Panc1 (cell line): ENCODE measurements around the gene AGBL4. TPM values are rescaled to one million over a fixed set of nuclear protein-coding genes. Genes with fewer than 3 reads are reported as not detected.

Experiments
- ATAC-seq: fragments of 200-7000 bp; cut with Tn5 transposase; 2 replicates; pipeline ENCODE4 v1.9.1; 2020; ENCODE audit warnings: mild to moderate bottlenecking, moderate library complexity
- BruUV-seq: library from RNA; stranded (reverse); fragments of 400-500 nt; replicated peaks from 2 replicates; lab custom pipeline; 2021; lab: Mats Ljungman, UMichigan
- CTCF ChIA-PET: fragments of 300-600 bp; sonication (Branson Sonifier 250); formaldehyde crosslinking; loops from one replicate; lab custom pipeline; 2022; ENCODE audit warnings: antibody characterized with exemption; lab: Charles Lee
- POLR2A ChIA-PET: fragments of 300-600 bp; sonication (Branson Sonifier 250); formaldehyde crosslinking; loops from one replicate; lab custom pipeline; 2022; ENCODE audit warnings: antibody characterized with exemption; lab: Charles Lee
- DNase-seq: peaks from one replicate; pipeline ENCODE4 v3.0.0-alpha.2; 2010; ENCODE audit warnings: low read depth, low spot score
- H3K27ac ChIP-seq: 2 replicates; pipeline ENCODE4 v1.5.1; 2011; ENCODE audit warnings: mild to moderate bottlenecking, low read length, inconsistent platforms
- H3K27me3 ChIP-seq: fragments of 200-500 bp; sonication (Bioruptor generic); 2 replicates; pipeline ENCODE4 v1.6.0; 2014; ENCODE audit warnings: low read length, inconsistent platforms; ENCODE audit not compliant: control insufficient read depth, insufficient read depth
- H3K36me3 ChIP-seq: fragments of 200-500 bp; sonication (Bioruptor generic); 2 replicates; pipeline ENCODE4 v1.5.1; 2014; ENCODE audit warnings: inconsistent platforms, mild to moderate bottlenecking, low read length, moderate library complexity; ENCODE audit not compliant: control insufficient read depth, insufficient read depth
- H3K4me1 ChIP-seq: 2 replicates; pipeline ENCODE4 v1.5.1; 2011; ENCODE audit warnings: inconsistent platforms, mild to moderate bottlenecking, low read length, moderate library complexity; ENCODE audit not compliant: control insufficient read depth, insufficient read depth
- H3K4me3 ChIP-seq, 2 experiments: 2 replicates each; pipeline ENCODE4 v1.5.1; 2011 to 2012; ENCODE audit warnings: low read depth in 2 of 2, low read length in 2 of 2, mild to moderate bottlenecking in 2 of 2, inconsistent platforms in 1 of 2, moderate library complexity in 1 of 2
- H3K9me3 ChIP-seq: fragments of 200-500 bp; sonication (Bioruptor generic); 2 replicates; pipeline ENCODE4 v1.5.1; 2014; ENCODE audit warnings: low read depth, mild to moderate bottlenecking, inconsistent platforms, low read length, moderate library complexity; ENCODE audit not compliant: control insufficient read depth, insufficient read depth
- CTCF ChIP-seq: fragments of 450-650 bp; IDR thresholded peaks from 2 replicates; pipeline ENCODE4 v1.5.1; 2017; ENCODE audit warnings: mild to moderate bottlenecking
- POLR2AphosphoS5 ChIP-seq: IDR thresholded peaks from 2 replicates; pipeline ENCODE4 v1.6.1; 2012; ENCODE audit warnings: mild to moderate bottlenecking, low read depth, low read length, moderate library complexity
- SIN3A ChIP-seq: IDR thresholded peaks from 2 replicates; pipeline ENCODE4 v1.6.1; 2012; ENCODE audit warnings: low read depth, mild to moderate bottlenecking, low read length, moderate library complexity, borderline replicate concordance; ENCODE audit not compliant: insufficient read depth
- TCF7L2 ChIP-seq: IDR thresholded peaks from 2 replicates; pipeline ENCODE4 v1.6.1; 2011; ENCODE audit warnings: mild to moderate bottlenecking, low read depth, low read length, inconsistent platforms
- in situ Hi-C: cut with HindIII; loops from 2 replicates; pipeline ENCODE4 v1.10.0; 2016; ENCODE audit warnings: low sequenced_read_pairs, low pct_unique_long_range_greater_than_20kb
- intact Hi-C: fragments of 100-400 bp; cut with micrococcal nuclease; formaldehyde crosslinking; loops from one replicate; pipeline ENCODE4 v1.10.0; 2022; ENCODE audit not compliant: unreplicated experiment
- total RNA-seq: library from RNA; stranded (reverse); gene quantifications from one replicate; pipeline ENCODE4 v1.2.1, GENCODE V29; 2021; ENCODE audit not compliant: unreplicated experiment
- TF ChIP-seq, protein P1 (sequence below), 2 experiments: IDR thresholded peaks; 2 replicates each; pipeline ENCODE4 v1.6.1; 2011 to 2012; ENCODE audit warnings: low read depth in 2 of 2, control low read depth in 1 of 2, low read length in 1 of 2, mild to moderate bottlenecking in 1 of 2, moderate library complexity in 1 of 2; ENCODE audit not compliant: insufficient read depth in 1 of 2

AGBL4 gene
- total RNA-seq, 1 experiment from 2014 or later = not detected

DNA sequence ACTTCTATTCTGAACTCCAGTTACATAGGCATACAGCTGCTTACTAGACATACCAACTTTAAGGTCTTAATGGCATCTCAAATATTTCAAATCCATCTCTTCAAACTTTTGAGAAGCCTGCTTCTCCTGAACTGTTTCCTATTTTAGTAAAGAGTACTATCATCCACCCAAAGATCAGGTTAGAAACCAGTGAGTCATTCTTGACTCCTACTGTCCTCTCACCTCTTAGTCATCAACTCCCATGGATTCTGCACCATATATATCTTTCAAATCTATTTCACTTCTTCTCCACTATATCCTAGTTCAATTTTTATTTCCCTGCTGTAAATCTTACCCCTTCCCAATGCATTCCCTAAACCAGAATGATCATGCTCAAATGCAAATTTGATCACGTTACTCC lies 1228.9 kb downstream of the AGBL4 start:
- DNase-seq = no peak
- in situ Hi-C loops = no loop called here
- no peak overlapping the region for H3K4me3 ChIP-seq
- no peak for ATAC-seq
- BruUV-seq = no TSS peak
- H3K27me3 ChIP-seq = no peaks in the 10 kb centered on the region
- intact Hi-C loops = no loop called here
- TF ChIP-seq TCF7L2 (no peak), CTCF (no peak), SIN3A (no peak), POLR2AphosphoS5 (no peak)
- TF ChIP-seq, protein P1, sequence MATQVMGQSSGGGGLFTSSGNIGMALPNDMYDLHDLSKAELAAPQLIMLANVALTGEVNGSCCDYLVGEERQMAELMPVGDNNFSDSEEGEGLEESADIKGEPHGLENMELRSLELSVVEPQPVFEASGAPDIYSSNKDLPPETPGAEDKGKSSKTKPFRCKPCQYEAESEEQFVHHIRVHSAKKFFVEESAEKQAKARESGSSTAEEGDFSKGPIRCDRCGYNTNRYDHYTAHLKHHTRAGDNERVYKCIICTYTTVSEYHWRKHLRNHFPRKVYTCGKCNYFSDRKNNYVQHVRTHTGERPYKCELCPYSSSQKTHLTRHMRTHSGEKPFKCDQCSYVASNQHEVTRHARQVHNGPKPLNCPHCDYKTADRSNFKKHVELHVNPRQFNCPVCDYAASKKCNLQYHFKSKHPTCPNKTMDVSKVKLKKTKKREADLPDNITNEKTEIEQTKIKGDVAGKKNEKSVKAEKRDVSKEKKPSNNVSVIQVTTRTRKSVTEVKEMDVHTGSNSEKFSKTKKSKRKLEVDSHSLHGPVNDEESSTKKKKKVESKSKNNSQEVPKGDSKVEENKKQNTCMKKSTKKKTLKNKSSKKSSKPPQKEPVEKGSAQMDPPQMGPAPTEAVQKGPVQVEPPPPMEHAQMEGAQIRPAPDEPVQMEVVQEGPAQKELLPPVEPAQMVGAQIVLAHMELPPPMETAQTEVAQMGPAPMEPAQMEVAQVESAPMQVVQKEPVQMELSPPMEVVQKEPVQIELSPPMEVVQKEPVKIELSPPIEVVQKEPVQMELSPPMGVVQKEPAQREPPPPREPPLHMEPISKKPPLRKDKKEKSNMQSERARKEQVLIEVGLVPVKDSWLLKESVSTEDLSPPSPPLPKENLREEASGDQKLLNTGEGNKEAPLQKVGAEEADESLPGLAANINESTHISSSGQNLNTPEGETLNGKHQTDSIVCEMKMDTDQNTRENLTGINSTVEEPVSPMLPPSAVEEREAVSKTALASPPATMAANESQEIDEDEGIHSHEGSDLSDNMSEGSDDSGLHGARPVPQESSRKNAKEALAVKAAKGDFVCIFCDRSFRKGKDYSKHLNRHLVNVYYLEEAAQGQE (IDR thresholded peaks at IDR 0.05; ENCODE audit: insufficient read depth in 1 of 2, low read depth in 2 of 2, low read length in 1 of 2) = no peak
- POLR2A ChIA-PET = no interaction called here
- no peaks in the 10 kb centered on the region for H3K9me3 ChIP-seq
- CTCF ChIA-PET = no interaction called here
- H3K4me1 ChIP-seq = no peaks in the 10 kb centered on the region
- H3K36me3 ChIP-seq = no peaks in the 10 kb centered on the region
- H3K27ac ChIP-seq = no peak overlapping the region

- ATAC-seq (no peak), DNase-seq (no peak)
- POLR2A ChIA-PET = no interaction called here
- no peaks in the 10 kb centered on the region for H3K4me1 ChIP-seq
- no peaks in the 10 kb centered on the region for H3K36me3 ChIP-seq
- TF ChIP-seq TCF7L2 (no peak), CTCF (no peak), SIN3A (no peak), POLR2AphosphoS5 (no peak)
- TF ChIP-seq, protein P1 (IDR thresholded peaks at IDR 0.05; ENCODE audit: insufficient read depth in 1 of 2, low read depth in 2 of 2, low read length in 1 of 2) = no peak
- in situ Hi-C loops = no loop called here
- CTCF ChIA-PET = no interaction called here
- H3K27ac ChIP-seq = no peak overlapping the region
- no peaks in the 10 kb centered on the region for H3K27me3 ChIP-seq
- H3K9me3 ChIP-seq = no peaks in the 10 kb centered on the region
- no TSS peak for BruUV-seq
- H3K4me3 ChIP-seq = no peak overlapping the region
- intact Hi-C loops = no loop called here
Observed at GRCh38 chr1:48793863-48794262, 1229.9 kb downstream of the AGBL4 start.
